ENCODE measurements around the gene TLR7.

The TLR7 gene

DNA sequence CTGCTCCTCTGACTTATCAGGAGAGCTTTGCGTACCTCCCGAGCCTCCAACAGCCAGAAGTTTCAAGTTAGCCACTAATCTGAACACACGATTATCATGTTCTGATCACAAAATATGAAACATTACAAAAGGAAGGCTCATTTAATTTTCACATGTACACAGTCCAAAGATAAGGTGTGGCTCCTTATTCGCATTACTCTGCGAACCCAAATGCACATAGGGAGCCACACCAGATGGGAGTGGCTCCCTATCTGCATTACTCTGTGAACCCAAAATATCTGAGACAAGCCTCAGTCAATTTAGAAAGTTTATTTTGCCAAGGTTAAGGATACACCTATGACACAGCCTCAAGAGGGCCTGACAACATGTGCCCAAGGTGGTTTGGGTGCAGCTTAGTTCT, 68.0 kb downstream of the TLR7 start:
- no peak for DNase-seq

DNA sequence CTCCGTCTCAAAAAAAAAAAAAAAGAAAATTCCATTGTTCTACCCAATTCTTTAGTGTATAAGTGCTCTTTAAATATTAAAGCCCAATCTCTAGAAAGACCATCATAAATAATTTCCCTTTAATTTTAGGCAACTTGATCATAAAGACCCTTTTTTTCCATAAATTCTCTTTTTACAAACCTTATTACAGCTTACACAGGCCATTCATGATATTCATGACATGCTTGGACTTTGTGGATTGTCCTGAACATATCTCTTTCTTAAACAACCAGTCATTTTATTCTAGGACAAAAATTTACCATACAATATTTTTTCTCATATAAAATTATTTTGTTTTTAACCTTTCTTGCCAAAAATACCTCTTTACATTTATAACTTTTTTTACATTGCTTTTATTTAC, 70.1 kb downstream of the TLR7 start:
- no peak for DNase-seq
